Liver (tissue), 9 donors: ENCODE measurements around the gene ACSF2. TPM values are rescaled to one million over a fixed set of nuclear protein-coding genes. Genes with fewer than 3 reads are reported as not detected.

Experiments
- DNase-seq: peaks from one replicate; pipeline ENCODE4 v3.0.0-alpha.2; 2017; ENCODE audit warnings: low spot score
- H3K27ac ChIP-seq, 2 donors: one replicate each; pipeline ENCODE4 v1.7.0; 2013; ENCODE audit warnings: inconsistent platforms in 2 of 2, low read length in 2 of 2, control low read depth in 1 of 2, low read depth in 1 of 2, mild to moderate bottlenecking in 1 of 2
- H3K27me3 ChIP-seq, 4 donors: one replicate each; pipeline versions ENCODE4 v1.6.1 to v1.7.0; 2013; ENCODE audit warnings: low read length in 3 of 4, inconsistent platforms in 1 of 4, mild to moderate bottlenecking in 1 of 4, moderate library complexity in 1 of 4; ENCODE audit not compliant: control insufficient read depth in 4 of 4, insufficient read depth in 4 of 4
- H3K36me3 ChIP-seq, 4 donors: one replicate each; pipeline versions ENCODE4 v1.6.1 to v1.7.0; 2013; ENCODE audit warnings: low read length in 3 of 4, mild to moderate bottlenecking in 3 of 4, low read depth in 1 of 4, moderate library complexity in 1 of 4; ENCODE audit not compliant: control insufficient read depth in 4 of 4, insufficient read depth in 3 of 4
- H3K4me1 ChIP-seq, 4 donors: one replicate each; pipeline versions ENCODE4 v1.6.1 to v1.7.0; 2013; ENCODE audit warnings: low read length in 3 of 4, mild to moderate bottlenecking in 3 of 4, moderate library complexity in 1 of 4; ENCODE audit not compliant: control insufficient read depth in 4 of 4, insufficient read depth in 4 of 4
- H3K4me3 ChIP-seq, 3 donors: one replicate each; pipeline versions ENCODE4 v1.6.1 to v1.7.0; 2013; ENCODE audit warnings: low read length in 3 of 3, control low read depth in 1 of 3, low read depth in 1 of 3, mild to moderate bottlenecking in 1 of 3
- H3K9ac ChIP-seq, 2 donors: one replicate each; pipeline ENCODE4 v1.7.0; 2013; ENCODE audit warnings: low read length in 2 of 2, mild to moderate bottlenecking in 2 of 2, moderate library complexity in 2 of 2, control low read depth in 1 of 2, low read depth in 1 of 2
- H3K9me3 ChIP-seq, 4 donors: one replicate each; pipeline versions ENCODE4 v1.6.1 to v1.7.0; 2013; ENCODE audit warnings: low read length in 3 of 4; ENCODE audit not compliant: control insufficient read depth in 4 of 4
- EGR1 ChIP-seq, 2 donors: IDR thresholded peaks; 2 replicates each; pipeline ENCODE4 v1.6.1; 2016 to 2018; ENCODE audit warnings: antibody characterized with exemption in 2 of 2, low read depth in 2 of 2
- FOXA1 ChIP-seq: IDR thresholded peaks from 2 replicates; pipeline ENCODE4 v1.6.1; 2016; ENCODE audit warnings: antibody characterized with exemption
- FOXA2 ChIP-seq: IDR thresholded peaks from 2 replicates; pipeline ENCODE4 v1.6.1; 2016; ENCODE audit warnings: antibody characterized with exemption
- GABPA ChIP-seq, 2 donors: IDR thresholded peaks in 1 of 2; conservative IDR thresholded peaks in 1 of 2; 2 replicates each; pipeline ENCODE4 v1.6.1; 2016; ENCODE audit warnings: antibody characterized with exemption in 2 of 2, mild to moderate bottlenecking in 1 of 2, moderate library complexity in 1 of 2
- HNF4A ChIP-seq, 2 donors: conservative IDR thresholded peaks; 2 replicates each; pipeline ENCODE4 v1.6.1; 2016; ENCODE audit warnings: antibody characterized with exemption in 2 of 2, mild to moderate bottlenecking in 2 of 2
- HNF4G ChIP-seq: IDR thresholded peaks from 2 replicates; pipeline ENCODE4 v1.6.1; 2016; ENCODE audit warnings: antibody characterized with exemption
- JUND ChIP-seq, 2 donors: IDR thresholded peaks; 2 replicates each; pipeline ENCODE4 v1.6.1; 2016; ENCODE audit warnings: antibody characterized with exemption in 2 of 2
- NR2F2 ChIP-seq: IDR thresholded peaks from 2 replicates; pipeline ENCODE4 v1.6.1; 2016; ENCODE audit warnings: antibody characterized with exemption
- RAD21 ChIP-seq, 2 donors: IDR thresholded peaks; 2 replicates each; pipeline ENCODE4 v1.6.1; 2016; ENCODE audit warnings: antibody characterized with exemption in 2 of 2, mild to moderate bottlenecking in 2 of 2
- RXRA ChIP-seq, 2 donors: IDR thresholded peaks; 2 replicates each; pipeline ENCODE4 v1.6.1; 2017 to 2018; ENCODE audit warnings: antibody characterized with exemption in 2 of 2, mild to moderate bottlenecking in 1 of 2
- SP1 ChIP-seq: IDR thresholded peaks from 2 replicates; pipeline ENCODE4 v1.6.1; 2018; ENCODE audit warnings: antibody characterized with exemption, mild to moderate bottlenecking
- TAF1 ChIP-seq: conservative IDR thresholded peaks from 2 replicates; pipeline ENCODE4 v1.6.1; 2016; ENCODE audit warnings: antibody characterized with exemption, mild to moderate bottlenecking
- YY1 ChIP-seq: IDR thresholded peaks from 2 replicates; pipeline ENCODE4 v1.6.1; 2016; ENCODE audit warnings: antibody characterized with exemption, mild to moderate bottlenecking
- ZBTB33 ChIP-seq: IDR thresholded peaks from 2 replicates; pipeline ENCODE4 v1.6.1; 2016; ENCODE audit warnings: antibody characterized with exemption
- WGBS: extraction: QIAGEN DNeasy Blood & Tissue Kit; methylation state at CpG from one replicate; pipeline ENCODE4 v1.1.7; 2013; 5-methylcytosine and 5-hydroxymethylcytosine counted together
- polyA plus RNA-seq, 2 donors: library from polyadenylated mRNA; stranded (reverse) in 1 of 2; unstranded in 1 of 2; fragments of 200-250 nt in 1 of 2; fragments of >200 nt in 1 of 2; fragmentation: Nextera tagmentation in 1 of 2; extraction: Ambion mirVana in 1 of 2; gene quantifications; one replicate each; pipeline versions ENCODE4 v1.2.1 to v1.2.3, GENCODE V29; 2013 to 2015
- total RNA-seq, 2 donors: library from RNA; depleted of rRNA; stranded (reverse); fragments of >200 nt; gene quantifications; one replicate each; pipeline ENCODE4 v1.2.3, GENCODE V29; 2014
- TF ChIP-seq, protein P1 (sequence below): IDR thresholded peaks from 2 replicates; pipeline ENCODE4 v1.6.1; 2016; ENCODE audit warnings: antibody characterized with exemption
- TF ChIP-seq, protein P2 (sequence below): IDR thresholded peaks from 2 replicates; pipeline ENCODE4 v1.6.1; 2016; ENCODE audit warnings: antibody characterized with exemption, mild to moderate bottlenecking
- TF ChIP-seq, protein P3 (sequence below): fragments of 150-350 bp; IDR thresholded peaks from 2 replicates; pipeline ENCODE4 v1.5.1; 2017; ENCODE audit warnings: improper control_type of control experiment, low read depth, low read length; ENCODE audit not compliant: missing input control
- TF ChIP-seq, protein P4 (sequence below): IDR thresholded peaks from 2 replicates; pipeline ENCODE4 v1.6.1; 2016; ENCODE audit warnings: antibody characterized with exemption
- donor health status: healthy.
- donor health status: healthy.
- donor health status: healthy.
- donor health status: healthy.
- donor health status: healthy.

Gene ACSF2
- total and polyA plus RNA-seq, 4 donors = 18.9 to 34.3 (median 21.1) TPM

DNA sequence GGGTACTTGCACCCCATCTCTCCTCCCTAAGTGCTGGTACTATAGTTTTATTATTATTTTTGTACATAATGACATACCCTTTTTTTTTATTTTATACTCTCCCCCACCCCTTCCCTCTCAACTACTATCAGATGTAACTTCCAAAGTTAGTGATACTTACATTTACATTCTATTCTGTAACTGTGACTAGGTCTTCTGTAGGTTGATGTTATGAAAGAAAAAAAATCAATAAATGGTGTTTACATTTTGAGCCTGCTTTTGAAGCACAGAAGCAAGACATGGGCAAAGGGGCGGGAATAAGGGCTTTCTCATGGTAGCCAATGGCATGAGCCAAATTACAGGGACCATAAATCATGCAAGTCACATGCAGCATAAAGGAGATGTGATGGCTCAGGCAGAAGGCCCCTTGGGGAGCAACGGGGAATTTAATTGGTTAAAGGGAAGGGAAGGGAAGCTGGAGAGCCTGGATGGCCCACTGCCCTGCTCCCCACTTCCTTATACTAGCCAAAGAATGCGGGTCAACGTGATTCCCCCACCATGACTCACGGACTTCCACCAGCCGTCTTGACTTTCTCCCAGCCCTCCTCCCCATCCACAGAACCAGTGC is 2.4 kb upstream of the ACSF2 start:
- WGBS = 74% methylated on average over 6 of the region's 6 CpGs
- no peaks in the 10 kb centered on the region for H3K27me3 ChIP-seq
- H3K36me3 ChIP-seq = no peaks in the 10 kb centered on the region
- H3K9ac ChIP-seq = no peak overlapping the region
- H3K4me3 ChIP-seq = no peak overlapping the region
- no peak for DNase-seq
- H3K27ac ChIP-seq = no peak overlapping the region
- peaks cover 19 to 48% (median 40%) of the 10 kb centered on the region in 4 donors for H3K4me1 ChIP-seq
- no peaks in the 10 kb centered on the region for H3K9me3 ChIP-seq
- TF ChIP-seq EGR1 (IDR thresholded peaks at IDR 0.05; ENCODE audit: low read depth in 2 of 2) = no peak
- no peak for TF ChIP-seq RAD21 (IDR thresholded peaks at IDR 0.05)
- no peak for TF ChIP-seq HNF4G

- Histone ChIP-seq H3K4me3 (no peak overlapping the region), H3K9ac (no peak overlapping the region), H3K9me3 (no peaks in the 10 kb centered on the region), H3K27me3 (no peaks in the 10 kb centered on the region), H3K36me3 (no peaks in the 10 kb centered on the region), H3K27ac (no peak overlapping the region), H3K4me1 (peaks cover 20 to 55% (median 47%) of the 10 kb centered on the region in 4 donors)
- TF ChIP-seq NR2F2 = no peak
- TF ChIP-seq, protein P1, sequence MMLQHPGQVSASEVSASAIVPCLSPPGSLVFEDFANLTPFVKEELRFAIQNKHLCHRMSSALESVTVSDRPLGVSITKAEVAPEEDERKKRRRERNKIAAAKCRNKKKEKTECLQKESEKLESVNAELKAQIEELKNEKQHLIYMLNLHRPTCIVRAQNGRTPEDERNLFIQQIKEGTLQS = no peak
- no peak for TF ChIP-seq ZBTB33
- no peak for TF ChIP-seq HNF4G
- no peak for TF ChIP-seq FOXA2
- TF ChIP-seq TAF1 = no peak
- no peak for TF ChIP-seq JUND (IDR thresholded peaks at IDR 0.05)
- TF ChIP-seq YY1 = no peak
- no peak for TF ChIP-seq RAD21 (IDR thresholded peaks at IDR 0.05)
- no peak for TF ChIP-seq FOXA1
- no peak for TF ChIP-seq EGR1 (IDR thresholded peaks at IDR 0.05; ENCODE audit: low read depth in 2 of 2)
- TF ChIP-seq HNF4A (conservative IDR thresholded peaks at IDR 0.05) = no peak
- TF ChIP-seq, protein P2, sequence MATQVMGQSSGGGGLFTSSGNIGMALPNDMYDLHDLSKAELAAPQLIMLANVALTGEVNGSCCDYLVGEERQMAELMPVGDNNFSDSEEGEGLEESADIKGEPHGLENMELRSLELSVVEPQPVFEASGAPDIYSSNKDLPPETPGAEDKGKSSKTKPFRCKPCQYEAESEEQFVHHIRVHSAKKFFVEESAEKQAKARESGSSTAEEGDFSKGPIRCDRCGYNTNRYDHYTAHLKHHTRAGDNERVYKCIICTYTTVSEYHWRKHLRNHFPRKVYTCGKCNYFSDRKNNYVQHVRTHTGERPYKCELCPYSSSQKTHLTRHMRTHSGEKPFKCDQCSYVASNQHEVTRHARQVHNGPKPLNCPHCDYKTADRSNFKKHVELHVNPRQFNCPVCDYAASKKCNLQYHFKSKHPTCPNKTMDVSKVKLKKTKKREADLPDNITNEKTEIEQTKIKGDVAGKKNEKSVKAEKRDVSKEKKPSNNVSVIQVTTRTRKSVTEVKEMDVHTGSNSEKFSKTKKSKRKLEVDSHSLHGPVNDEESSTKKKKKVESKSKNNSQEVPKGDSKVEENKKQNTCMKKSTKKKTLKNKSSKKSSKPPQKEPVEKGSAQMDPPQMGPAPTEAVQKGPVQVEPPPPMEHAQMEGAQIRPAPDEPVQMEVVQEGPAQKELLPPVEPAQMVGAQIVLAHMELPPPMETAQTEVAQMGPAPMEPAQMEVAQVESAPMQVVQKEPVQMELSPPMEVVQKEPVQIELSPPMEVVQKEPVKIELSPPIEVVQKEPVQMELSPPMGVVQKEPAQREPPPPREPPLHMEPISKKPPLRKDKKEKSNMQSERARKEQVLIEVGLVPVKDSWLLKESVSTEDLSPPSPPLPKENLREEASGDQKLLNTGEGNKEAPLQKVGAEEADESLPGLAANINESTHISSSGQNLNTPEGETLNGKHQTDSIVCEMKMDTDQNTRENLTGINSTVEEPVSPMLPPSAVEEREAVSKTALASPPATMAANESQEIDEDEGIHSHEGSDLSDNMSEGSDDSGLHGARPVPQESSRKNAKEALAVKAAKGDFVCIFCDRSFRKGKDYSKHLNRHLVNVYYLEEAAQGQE = no peak
- TF ChIP-seq, protein P3, sequence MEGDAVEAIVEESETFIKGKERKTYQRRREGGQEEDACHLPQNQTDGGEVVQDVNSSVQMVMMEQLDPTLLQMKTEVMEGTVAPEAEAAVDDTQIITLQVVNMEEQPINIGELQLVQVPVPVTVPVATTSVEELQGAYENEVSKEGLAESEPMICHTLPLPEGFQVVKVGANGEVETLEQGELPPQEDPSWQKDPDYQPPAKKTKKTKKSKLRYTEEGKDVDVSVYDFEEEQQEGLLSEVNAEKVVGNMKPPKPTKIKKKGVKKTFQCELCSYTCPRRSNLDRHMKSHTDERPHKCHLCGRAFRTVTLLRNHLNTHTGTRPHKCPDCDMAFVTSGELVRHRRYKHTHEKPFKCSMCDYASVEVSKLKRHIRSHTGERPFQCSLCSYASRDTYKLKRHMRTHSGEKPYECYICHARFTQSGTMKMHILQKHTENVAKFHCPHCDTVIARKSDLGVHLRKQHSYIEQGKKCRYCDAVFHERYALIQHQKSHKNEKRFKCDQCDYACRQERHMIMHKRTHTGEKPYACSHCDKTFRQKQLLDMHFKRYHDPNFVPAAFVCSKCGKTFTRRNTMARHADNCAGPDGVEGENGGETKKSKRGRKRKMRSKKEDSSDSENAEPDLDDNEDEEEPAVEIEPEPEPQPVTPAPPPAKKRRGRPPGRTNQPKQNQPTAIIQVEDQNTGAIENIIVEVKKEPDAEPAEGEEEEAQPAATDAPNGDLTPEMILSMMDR = no peak
- TF ChIP-seq, protein P4, sequence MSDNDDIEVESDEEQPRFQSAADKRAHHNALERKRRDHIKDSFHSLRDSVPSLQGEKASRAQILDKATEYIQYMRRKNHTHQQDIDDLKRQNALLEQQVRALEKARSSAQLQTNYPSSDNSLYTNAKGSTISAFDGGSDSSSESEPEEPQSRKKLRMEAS = no peak
- TF ChIP-seq SP1 = no peak
- no peak for TF ChIP-seq GABPA (IDR thresholded peaks at IDR 0.05 in 1 of 2, conservative IDR thresholded peaks at IDR 0.05 in 1 of 2)
- no peak for TF ChIP-seq RXRA (IDR thresholded peaks at IDR 0.05)
- WGBS = 80% methylated on average over 9 of the region's 9 CpGs
- no peak for DNase-seq
Measured at GRCh38 chr17:50424246-50424995, 1.6 kb upstream of the ACSF2 start.
